MM.1S (cell line): ENCODE data around the gene FAM24B.
"Not testable (repeated sequence)": the region's sequence is repeated elsewhere in the genome, so short reads cannot be mapped to it uniquely, and the experiment has no call there.

Source experiments
- CTCF ChIP-seq: fragments of 300-600 bp; sonication (generic); IDR thresholded peaks from 2 replicates; pipeline ENCODE4 v1.5.1; 2016; ENCODE audit warnings: antibody characterized with exemption, low read length, mixed read lengths
- EZH2 ChIP-seq: fragments of 300-600 bp; sonication (generic); optimal IDR thresholded peaks from 2 replicates; pipeline ENCODE3; 2017; ENCODE audit warnings: low read depth, mild to moderate bottlenecking, antibody characterized with exemption, low read length, mixed read lengths
- EZH2phosphoT487 ChIP-seq: fragments of 300-600 bp; sonication (generic); IDR thresholded peaks from 2 replicates; pipeline ENCODE4 v1.6.1; 2018; ENCODE audit warnings: antibody characterized with exemption, low read length

GRCh38 chr10:122903861-122904260 is 24.5 kb upstream of the FAM24B start:
- not testable (repeated sequence) for TF ChIP-seq CTCF, EZH2phosphoT487, EZH2
